Umbilical cord (tissue), 2 donors: ENCODE data around the gene SLCO1C1. TPM values are rescaled to one million over a fixed set of nuclear protein-coding genes. Genes with fewer than 3 reads are reported as not detected.
"Not testable (repeated sequence)": the region's sequence is repeated elsewhere in the genome, so short reads cannot be mapped to it uniquely, and the experiment has no call there.

Experiments used
- DNase-seq: peaks from one replicate; pipeline ENCODE4 v3.0.0-alpha.2; 2015; ENCODE audit warnings: low spot score
- total RNA-seq: library from RNA; depleted of rRNA; stranded (reverse); fragments of >200 nt; gene quantifications from one replicate; pipeline ENCODE4 v1.2.3, GENCODE V29; 2014; ENCODE audit warnings: low replicate concordance; ENCODE audit not compliant: insufficient read depth

SLCO1C1 gene, protein sequence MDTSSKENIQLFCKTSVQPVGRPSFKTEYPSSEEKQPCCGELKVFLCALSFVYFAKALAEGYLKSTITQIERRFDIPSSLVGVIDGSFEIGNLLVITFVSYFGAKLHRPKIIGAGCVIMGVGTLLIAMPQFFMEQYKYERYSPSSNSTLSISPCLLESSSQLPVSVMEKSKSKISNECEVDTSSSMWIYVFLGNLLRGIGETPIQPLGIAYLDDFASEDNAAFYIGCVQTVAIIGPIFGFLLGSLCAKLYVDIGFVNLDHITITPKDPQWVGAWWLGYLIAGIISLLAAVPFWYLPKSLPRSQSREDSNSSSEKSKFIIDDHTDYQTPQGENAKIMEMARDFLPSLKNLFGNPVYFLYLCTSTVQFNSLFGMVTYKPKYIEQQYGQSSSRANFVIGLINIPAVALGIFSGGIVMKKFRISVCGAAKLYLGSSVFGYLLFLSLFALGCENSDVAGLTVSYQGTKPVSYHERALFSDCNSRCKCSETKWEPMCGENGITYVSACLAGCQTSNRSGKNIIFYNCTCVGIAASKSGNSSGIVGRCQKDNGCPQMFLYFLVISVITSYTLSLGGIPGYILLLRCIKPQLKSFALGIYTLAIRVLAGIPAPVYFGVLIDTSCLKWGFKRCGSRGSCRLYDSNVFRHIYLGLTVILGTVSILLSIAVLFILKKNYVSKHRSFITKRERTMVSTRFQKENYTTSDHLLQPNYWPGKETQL
- total RNA-seq, result 1.4 TPM

GRCh38 chr12:20695232-20695631 lies at the start of gene SLCO1C1:
Gene SLCO1C1, plus strand, starts transcription at chr12:20695332. Its CDS starts 4,245 bp downstream, at chr12:20699577.
- DNase-seq, result no peak

GRCh38 chr12:20646239-20646827 lies 48.8 kb upstream of the SLCO1C1 start:
- DNase-seq, result peak; percentile 33

DNA sequence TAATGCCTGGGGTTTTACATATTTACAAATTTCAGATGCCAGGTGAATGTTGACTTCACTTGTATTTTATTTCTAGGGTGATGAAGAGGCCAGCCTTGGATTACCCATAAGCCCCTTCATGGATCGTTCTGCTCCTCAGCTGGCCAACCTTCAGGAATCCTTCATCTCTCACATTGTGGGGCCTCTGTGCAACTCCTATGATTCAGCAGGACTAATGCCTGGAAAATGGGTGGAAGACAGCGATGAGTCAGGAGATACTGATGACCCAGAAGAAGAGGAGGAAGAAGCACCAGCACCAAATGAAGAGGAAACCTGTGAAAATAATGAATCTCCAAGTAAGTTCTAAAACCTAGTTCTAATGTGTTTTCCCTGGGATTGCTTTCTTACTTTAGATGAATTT lies 41.3 kb upstream of the SLCO1C1 start:
- no peak for DNase-seq

DNA sequence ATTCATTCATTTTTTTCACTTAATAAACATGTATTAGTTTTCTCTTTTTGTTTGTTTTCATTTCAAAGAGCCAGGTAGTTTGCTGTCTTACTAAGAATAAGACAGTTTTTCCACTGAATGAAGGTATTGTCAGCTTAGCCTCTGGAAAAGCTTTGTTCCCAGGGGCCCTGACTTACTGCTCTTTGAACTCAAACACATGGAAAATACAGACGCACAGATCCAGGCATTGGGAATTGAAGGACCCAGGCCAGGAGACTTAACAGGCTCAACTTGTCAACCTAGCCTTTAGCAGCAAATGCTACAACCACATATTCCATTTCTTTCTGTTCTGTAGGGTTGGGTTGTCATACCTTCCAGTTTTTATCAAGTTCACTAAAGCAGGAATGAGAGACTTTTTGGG lies 38.5 kb upstream of the SLCO1C1 start:
- no peak for DNase-seq

- no peak for DNase-seq
These were observed 37.6 kb upstream of the SLCO1C1 start for GRCh38 chr12:20657496-20657895.

GRCh38 chr12:20681334-20681733 lies 13.8 kb upstream of the SLCO1C1 start:
- no peak for DNase-seq

DNA sequence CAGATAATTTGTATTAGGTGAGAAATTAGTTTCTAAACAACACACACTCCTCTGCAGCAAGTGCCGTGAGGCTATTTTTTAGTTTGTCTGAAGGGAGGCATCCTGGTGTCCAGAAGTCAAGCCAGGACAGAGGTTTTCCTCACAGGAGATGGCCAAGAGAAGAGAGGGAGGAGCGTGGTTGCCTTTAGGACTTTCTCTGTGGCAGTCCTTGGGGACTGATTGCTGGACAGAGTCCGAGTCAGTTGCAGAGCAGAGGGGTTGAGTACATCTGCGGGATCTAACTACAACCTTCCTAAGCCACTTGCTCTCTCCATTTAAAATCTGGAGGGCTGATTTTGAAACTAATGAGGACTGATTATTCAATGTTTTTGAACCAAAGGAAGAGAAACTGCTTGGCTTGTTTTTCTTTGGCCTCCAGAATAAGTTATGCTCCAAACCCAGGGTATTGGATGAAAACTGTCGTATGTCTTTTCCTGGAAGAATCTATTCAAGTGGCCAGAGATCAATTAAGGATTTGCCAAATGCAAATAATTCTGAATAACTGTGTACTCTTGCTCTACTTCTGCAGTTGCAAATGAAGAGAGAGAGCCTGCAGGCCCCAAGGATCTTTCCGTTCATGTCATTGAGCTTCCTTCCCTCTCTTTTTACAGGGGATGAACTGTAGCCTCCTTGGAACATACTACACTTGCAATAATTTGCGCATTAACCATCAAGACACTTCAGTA lies 1.2 kb downstream of the SLCO1C1 start:
- DNase-seq, result no peak

DNA sequence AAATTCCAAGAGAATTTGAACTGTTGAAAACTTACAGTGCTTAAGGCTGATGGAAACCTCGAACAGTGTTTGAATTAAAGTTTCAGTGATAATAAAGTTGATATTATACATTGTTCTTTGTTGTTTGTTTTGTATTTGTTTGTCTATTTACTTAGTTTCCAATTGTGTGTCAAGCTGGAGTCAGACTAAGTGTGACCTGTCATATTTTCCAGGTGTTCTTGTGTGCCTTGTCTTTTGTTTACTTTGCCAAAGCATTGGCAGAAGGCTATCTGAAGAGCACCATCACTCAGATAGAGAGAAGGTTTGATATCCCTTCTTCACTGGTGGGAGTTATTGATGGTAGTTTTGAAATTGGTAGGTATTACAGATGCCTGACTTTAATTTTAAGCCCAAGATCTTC lies 6.0 kb downstream of the SLCO1C1 start:
- DNase-seq, result no peak

DNA sequence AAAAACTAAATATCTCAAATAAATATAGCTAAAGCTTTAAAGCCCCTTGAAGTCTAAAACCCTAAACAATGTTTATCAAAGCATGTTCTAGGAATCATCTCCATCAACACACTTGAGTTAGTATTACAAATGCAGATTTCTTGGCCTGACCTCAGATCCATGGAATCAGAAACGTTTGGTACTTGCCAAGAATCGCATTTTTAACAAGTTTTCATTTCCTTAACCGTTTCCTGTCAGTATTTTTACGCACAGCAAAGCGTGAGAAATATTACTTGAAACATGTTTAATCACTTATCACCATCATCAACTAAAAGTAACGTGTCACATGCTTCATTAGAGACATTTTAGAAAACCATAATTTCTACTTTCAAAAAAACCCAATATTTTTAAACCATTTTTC lies 9.7 kb downstream of the SLCO1C1 start:
- DNase-seq, result no peak

- no peak for DNase-seq
These were observed 16.7 kb downstream of the SLCO1C1 start for GRCh38 chr12:20711846-20712245.

DNA sequence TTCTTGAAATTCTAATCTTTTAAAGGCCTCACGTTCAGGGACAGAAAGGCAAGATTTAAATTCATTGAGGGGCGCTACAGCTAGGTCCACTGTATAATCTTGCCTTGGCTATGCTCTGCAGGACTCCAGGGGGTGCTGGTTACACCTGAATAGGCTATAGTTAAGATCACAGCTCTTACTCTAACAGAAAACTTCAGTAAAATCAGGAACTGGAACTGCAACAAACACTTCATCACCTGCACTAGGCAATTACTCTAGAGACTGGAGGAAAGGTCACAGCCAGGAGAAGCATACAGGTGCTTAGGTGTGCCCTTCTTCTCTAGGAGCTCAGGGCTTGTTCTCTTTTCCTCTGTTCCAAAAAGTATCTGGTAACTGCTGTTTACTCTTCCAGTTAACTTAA lies 20.9 kb downstream of the SLCO1C1 start:
- DNase-seq, result no peak

DNA sequence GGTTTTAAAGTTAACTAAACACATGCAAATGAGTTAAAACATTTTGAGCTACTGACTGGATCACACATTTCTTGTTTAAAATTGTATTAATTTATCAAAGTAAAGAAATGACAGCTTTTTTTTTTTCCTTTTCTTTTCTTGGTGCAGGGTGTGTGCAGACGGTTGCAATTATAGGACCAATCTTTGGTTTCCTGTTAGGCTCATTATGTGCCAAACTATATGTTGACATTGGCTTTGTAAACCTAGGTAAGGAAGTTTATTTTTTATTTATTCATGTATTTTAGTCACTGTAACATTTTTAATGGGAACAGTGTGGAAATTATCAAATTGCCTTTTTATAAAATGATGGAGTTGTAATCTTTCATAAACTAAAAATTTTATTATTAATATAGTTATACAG lies 21.9 kb downstream of the SLCO1C1 start:
- DNase-seq, result no peak

- DNase-seq, result no peak
These were observed 23.2 kb downstream of the SLCO1C1 start for GRCh38 chr12:20718294-20718693.

DNA sequence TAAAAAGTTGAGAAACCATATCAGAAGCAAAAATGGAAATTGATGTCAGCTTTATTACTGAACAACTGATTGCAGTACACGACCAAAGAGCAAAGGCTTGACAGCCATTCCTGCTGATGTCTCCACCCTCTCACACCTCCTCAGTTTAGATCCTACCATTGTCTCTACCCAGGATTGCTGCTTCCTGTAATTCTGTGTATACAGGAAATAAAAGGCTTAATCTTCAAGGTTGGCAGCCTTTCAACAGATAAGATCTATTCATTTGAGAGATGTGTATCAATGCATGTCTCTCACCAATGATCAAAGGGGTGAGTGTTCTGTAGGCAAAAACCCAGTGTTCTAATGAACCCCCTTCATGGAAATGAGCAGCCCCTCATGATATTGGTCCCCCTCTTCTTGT lies 27.0 kb downstream of the SLCO1C1 start:
- no peak for DNase-seq

GRCh38 chr12:20731274-20731673 lies 36.1 kb downstream of the SLCO1C1 start:
- no peak for DNase-seq

DNA sequence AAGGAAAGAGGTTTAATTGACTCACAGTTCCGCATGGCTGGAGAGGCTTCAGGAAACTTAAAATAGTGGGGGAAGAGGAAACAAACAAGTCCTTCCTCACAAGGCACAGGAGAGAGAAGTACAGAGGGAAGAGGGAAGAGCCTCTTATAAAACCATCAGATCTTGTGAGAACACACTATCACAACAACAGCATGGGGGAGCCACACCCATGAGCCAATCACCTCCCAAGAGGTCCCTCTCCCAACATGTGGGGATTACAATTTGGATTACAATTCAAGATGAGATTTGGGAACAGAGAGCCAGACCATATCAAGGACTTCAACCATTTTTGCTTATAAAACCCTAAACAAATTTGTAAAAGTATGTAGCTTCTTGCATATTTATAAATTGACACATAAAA lies 45.8 kb downstream of the SLCO1C1 start:
- no peak for DNase-seq

GRCh38 chr12:20748198-20748597 lies 53.1 kb downstream of the SLCO1C1 start:
- DNase-seq, result no peak

GRCh38 chr12:20751046-20751445 lies 55.9 kb downstream of the SLCO1C1 start:
- DNase-seq, result no peak

- no peak for DNase-seq
These were observed 82.3 kb downstream of the SLCO1C1 start for GRCh38 chr12:20777420-20777819.

DNA sequence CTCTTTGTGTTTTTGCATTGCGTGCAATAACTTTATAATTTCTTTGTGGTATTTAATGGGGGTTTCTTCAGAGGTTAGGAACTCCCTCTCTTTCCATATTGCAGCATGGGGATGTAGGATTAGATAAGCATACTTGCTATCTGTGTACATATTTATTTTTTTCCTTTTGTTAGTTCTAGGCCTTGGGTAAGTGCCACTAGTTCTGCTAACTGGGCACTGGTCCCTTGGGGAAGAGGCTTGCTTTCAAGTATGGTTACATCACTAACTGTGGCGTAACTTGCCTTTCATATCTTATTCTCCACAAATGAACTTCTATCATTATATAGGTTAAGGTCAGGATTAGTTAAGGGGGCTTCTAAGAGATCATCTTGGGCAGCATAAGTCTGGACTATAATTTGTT lies 83.8 kb downstream of the SLCO1C1 start:
- no peak for DNase-seq

DNA sequence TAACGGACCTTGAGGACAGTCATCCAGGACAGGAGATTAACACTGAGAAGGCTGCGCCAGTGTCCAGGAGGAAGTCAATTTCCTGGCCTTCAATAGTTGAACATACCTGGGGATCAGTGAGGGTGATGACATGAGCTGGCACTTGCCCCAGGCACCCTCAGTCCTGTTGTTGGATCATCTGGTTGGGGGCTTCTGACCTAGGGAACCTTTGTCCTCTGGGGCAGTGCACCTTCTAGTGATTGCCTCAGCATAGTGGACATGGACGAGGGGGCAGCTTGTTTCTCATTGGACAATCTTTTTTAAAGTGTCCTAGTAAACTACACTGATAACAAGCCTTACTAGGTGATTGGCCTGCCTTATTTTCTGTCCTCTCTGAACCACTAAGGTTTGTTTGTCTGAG lies 84.8 kb downstream of the SLCO1C1 start:
- DNase-seq, result not testable (repeated sequence)

GRCh38 chr12:20783796-20784357 lies 88.7 kb downstream of the SLCO1C1 start:
- DNase-seq, result not testable (repeated sequence)
